Measurements from ENCODE around the gene DMRTA2. TPM values are rescaled to one million over a fixed set of nuclear protein-coding genes. Genes with fewer than 3 reads are reported as not detected.

Gene DMRTA2
- total and polyA plus RNA-seq, 2 of the 4 experiments (the other 2 are of a cell fraction), result 0.02 TPM; not detected in 1

- no peak for TF ChIP-seq POLR2A (IDR thresholded peaks at IDR 0.05; ENCODE audit: low read depth, low read length)
- no peak for TF ChIP-seq CEBPB (IDR thresholded peaks at IDR 0.05; ENCODE audit: low read depth, low read length)
These were observed 4.9 kb upstream of the DMRTA2 start (continued) for GRCh38 chr1:50427818-50428779.

- Histone ChIP-seq H2AFZ (replicated peaks; ENCODE audit: low read length, poor library complexity) (peak overlapping the region; percentile 54), H4K8ac (ENCODE audit: low read depth in 2 of 2, low read length in 2 of 2) (no peak overlapping the region), H3K4me1 (ENCODE audit: control insufficient read depth, insufficient read depth, low read length) (peaks cover 3% of the 10 kb centered on the region; the same call in 1 of the 2 replicates), H2BK120ac (ENCODE audit: low read depth, low read length) (no peak overlapping the region), H4K20me1 (ENCODE audit: insufficient read depth, low read length) (0 out of 2 replicates have a peak, but pooled peaks cover 20% of the 10 kb centered on the region), H3K4ac (ENCODE audit: low read depth, low read length) (no peak overlapping the region), H2BK15ac (ENCODE audit: low read depth, low read length) (no peak overlapping the region), H3K9me3 (ENCODE audit: control insufficient read depth, insufficient read depth, low read length) (peaks cover 10% of the 10 kb centered on the region), H3K27ac (ENCODE audit: insufficient read depth, low read length) (no peak overlapping the region), H3K36me3 (ENCODE audit: control insufficient read depth, insufficient read depth, low read length) (no peaks in the 10 kb centered on the region), H4K91ac (ENCODE audit: insufficient read depth, low read depth, low read length) (no peak overlapping the region), H3K18ac (ENCODE audit: low read depth, low read length) (no peak overlapping the region), H2AK5ac (ENCODE audit: low read depth, low read length) (no peak overlapping the region), H3K9ac (ENCODE audit: low read depth, low read length) (no peak overlapping the region), H4K5ac (ENCODE audit: low read depth, low read length) (no peak overlapping the region), H3K4me3 (ENCODE audit: insufficient read depth, low read depth, low read length) (no peak overlapping the region), H3K4me2 (ENCODE audit: low read depth, low read length) (no peak overlapping the region; the same call in 1 of the 2 replicates), H2AK9ac (replicated peaks; ENCODE audit: low read depth, low read length, poor library complexity) (peak overlapping the region; percentile 83), H3K23ac (ENCODE audit: low read depth, low read length) (peak overlapping the region; percentile 20; the same call in 1 of the 2 replicates), H2BK5ac (ENCODE audit: low read depth, low read length, poor library complexity, severe bottlenecking) (no peak overlapping the region), H3K79me1 (ENCODE audit: low read depth in 1 of 2, low read length in 2 of 2) (no peaks in the 10 kb centered on the region), H3K9me1 (ENCODE audit: insufficient read depth, low read length) (peaks cover 12% of the 10 kb centered on the region), H3K14ac (replicated peaks; ENCODE audit: low read depth, low read length) (no peak overlapping the region), H3K27me3 (ENCODE audit: control insufficient read depth, insufficient read depth, low read length) (peaks cover 89% of the 10 kb centered on the region), H3K56ac (ENCODE audit: extremely low read depth, insufficient read depth, low read length) (no peak overlapping the region), H2BK20ac (ENCODE audit: low read depth, low read length) (no peak overlapping the region)
- 4% methylated on average over 17 of the region's 44 CpGs; no CpG with 5 or more reads in 1 of the 2 experiments for WGBS, 2 experiments (ENCODE audit: extremely low coverage in 2 of 2, insufficient read length in 1 of 2)
- no peak; the same call in 1 of the 2 replicates for ATAC-seq (ENCODE audit: low read depth)
- intact Hi-C loops (cut with micrococcal nuclease) (no loop called here), dilution Hi-C loops (cut with HindIII; ENCODE audit: low sequenced_read_pairs, unreplicated experiment) (no loop called here), in situ Hi-C loops (cut with MboI; ENCODE audit: low sequenced_read_pairs) (no loop called here)
- ChIA-PET POLR2A (ENCODE audit: unreplicated experiment) (no interaction called here), CTCF (no interaction called here)
- DNase-seq, result no peak
- BruUV-seq (replicated peaks), result no TSS peak
- TF ChIP-seq MXI1 (IDR thresholded peaks at IDR 0.05; ENCODE audit: borderline replicate concordance, low read depth, low read length) (no peak), USF2 (IDR thresholded peaks at IDR 0.05; ENCODE audit: low read depth, low read length) (no peak), FOS (IDR thresholded peaks at IDR 0.05; ENCODE audit: low read depth, low read length) (no peak), RFX5 (IDR thresholded peaks at IDR 0.05; ENCODE audit: low read depth, low read length) (no peak), CHD1 (IDR thresholded peaks at IDR 0.05; ENCODE audit: low read depth, low read length) (no peak), CTCF (conservative IDR thresholded peaks at IDR 0.05; ENCODE audit: low read depth, low read length) (no peak), RAD21 (IDR thresholded peaks at IDR 0.05; ENCODE audit: low read length) (no peak), MAZ (IDR thresholded peaks at IDR 0.05; ENCODE audit: borderline replicate concordance, low read depth, low read length) (no peak)
These were observed 4.0 kb upstream of the DMRTA2 start for GRCh38 chr1:50427086-50427817.

Data from IMR-90 (cell line).